Measurements from ENCODE around the gene TICRR. TPM values are rescaled to one million over a fixed set of nuclear protein-coding genes. Genes with fewer than 3 reads are reported as not detected.

TICRR gene
- total RNA-seq, 1 experiment from 2014 or later, result 8.5 TPM

- Mint-ChIP-seq H3K36me3 (ENCODE audit: insufficient read depth, unreplicated experiment) (no peaks in the 10 kb centered on the region), H3K9me3 (ENCODE audit: unreplicated experiment) (no peaks in the 10 kb centered on the region), H3K4me1 (ENCODE audit: insufficient read depth, unreplicated experiment) (no peaks in the 10 kb centered on the region), H3K4me3 (ENCODE audit: unreplicated experiment) (no peak overlapping the region), H3K27ac (ENCODE audit: low read depth, unreplicated experiment) (no peak overlapping the region), H3K27me3 (ENCODE audit: insufficient read depth, unreplicated experiment) (no peaks in the 10 kb centered on the region)
- no peak for TF ChIP-seq CTCF (IDR thresholded peaks at IDR 0.05; ENCODE audit: unreplicated experiment)
- POLR2A ChIA-PET, result no interaction called here
- no peak for DNase-seq (ENCODE audit: unreplicated experiment)
- CTCF ChIA-PET, result interaction anchor here (0.7 to 3.2 kb wide), 9 partner anchors 12 to 197 kb away, joined by 3 to 27 read pairs (median 4); no protein-coding TSS in a partner anchor
- intact Hi-C loops (cut with micrococcal nuclease), result loop anchor here (1.0 to 2.0 kb wide), 4 partner anchors 34 to 197 kb away; no protein-coding TSS in a partner anchor
- no TSS peak for BruUV-seq (replicated peaks)
These were observed 19.5 kb upstream of the TICRR start for GRCh38 chr15:89555768-89556167.

GRCh38 chr15:89556413-89557262 is 18.6 kb upstream of the TICRR start:
- no peaks in the 10 kb centered on the region for H3K36me3 Mint-ChIP-seq (ENCODE audit: insufficient read depth, unreplicated experiment)
- H3K27me3 Mint-ChIP-seq (ENCODE audit: insufficient read depth, unreplicated experiment), result no peaks in the 10 kb centered on the region
- no peaks in the 10 kb centered on the region for H3K4me1 Mint-ChIP-seq (ENCODE audit: insufficient read depth, unreplicated experiment)
- TF ChIP-seq CTCF (IDR thresholded peaks at IDR 0.05; ENCODE audit: unreplicated experiment), result peak; percentile 77
- peak; percentile 85 for DNase-seq (ENCODE audit: unreplicated experiment)
- H3K9me3 Mint-ChIP-seq (ENCODE audit: unreplicated experiment), result no peaks in the 10 kb centered on the region
- intact Hi-C loops (cut with micrococcal nuclease), result loop anchor here (1.0 to 2.0 kb wide), 4 partner anchors 35 to 198 kb away; no protein-coding TSS in a partner anchor
- POLR2A ChIA-PET, result interaction anchor here (0.8 kb wide), 1 partner anchor 110 kb away, joined by 3 read pairs; no protein-coding TSS in a partner anchor
- H3K4me3 Mint-ChIP-seq (ENCODE audit: unreplicated experiment), result no peak overlapping the region
- no peak overlapping the region for H3K27ac Mint-ChIP-seq (ENCODE audit: low read depth, unreplicated experiment)
- CTCF ChIA-PET, result interaction anchor here (0.7 to 3.2 kb wide), 7 partner anchors 19 to 198 kb away, joined by 3 to 27 read pairs (median 3); no protein-coding TSS in a partner anchor
- no TSS peak for BruUV-seq (replicated peaks)

GRCh38 chr15:89559769-89560264 is 15.5 kb upstream of the TICRR start:
- Mint-ChIP-seq H3K9me3 (ENCODE audit: unreplicated experiment) (no peaks in the 10 kb centered on the region), H3K36me3 (ENCODE audit: insufficient read depth, unreplicated experiment) (no peaks in the 10 kb centered on the region), H3K4me3 (ENCODE audit: unreplicated experiment) (no peak overlapping the region), H3K27me3 (ENCODE audit: insufficient read depth, unreplicated experiment) (peaks cover 9% of the 10 kb centered on the region), H3K4me1 (ENCODE audit: insufficient read depth, unreplicated experiment) (no peaks in the 10 kb centered on the region), H3K27ac (ENCODE audit: low read depth, unreplicated experiment) (no peak overlapping the region)
- DNase-seq (ENCODE audit: unreplicated experiment), result no peak
- ChIA-PET POLR2A (no interaction called here), CTCF (interaction anchor here (1.2 to 4.5 kb wide), 5 partner anchors 20 to 201 kb away, joined by 3 to 35 read pairs (median 5); no protein-coding TSS in a partner anchor)
- no peak for TF ChIP-seq CTCF (IDR thresholded peaks at IDR 0.05; ENCODE audit: unreplicated experiment)
- BruUV-seq (replicated peaks), result no TSS peak
- intact Hi-C loops (cut with micrococcal nuclease), result no loop called here

- BruUV-seq (replicated peaks), result no TSS peak
- Mint-ChIP-seq H3K27ac (ENCODE audit: low read depth, unreplicated experiment) (no peak overlapping the region), H3K9me3 (ENCODE audit: unreplicated experiment) (no peaks in the 10 kb centered on the region), H3K4me1 (ENCODE audit: insufficient read depth, unreplicated experiment) (peaks cover 6% of the 10 kb centered on the region), H3K27me3 (ENCODE audit: insufficient read depth, unreplicated experiment) (peaks cover 9% of the 10 kb centered on the region), H3K36me3 (ENCODE audit: insufficient read depth, unreplicated experiment) (no peaks in the 10 kb centered on the region), H3K4me3 (ENCODE audit: unreplicated experiment) (no peak overlapping the region)
- DNase-seq (ENCODE audit: unreplicated experiment), result no peak
- POLR2A ChIA-PET, result interaction anchor here (1.1 kb wide), 1 partner anchor 9 kb away, joined by 3 read pairs; the partner anchor contains the start of gene TICRR
- no peak for TF ChIP-seq CTCF (IDR thresholded peaks at IDR 0.05; ENCODE audit: unreplicated experiment)
- intact Hi-C loops (cut with micrococcal nuclease), result no loop called here
- CTCF ChIA-PET, result interaction anchor here (0.6 to 2.0 kb wide), 3 partner anchors 81 to 724 kb away, joined by 3 to 8 read pairs (median 6); no protein-coding TSS in a partner anchor
These were observed 9.1 kb upstream of the TICRR start for GRCh38 chr15:89566181-89566580.
